IMR-90 (cell line): ENCODE measurements around the gene LPGAT1. TPM values are rescaled to one million over a fixed set of nuclear protein-coding genes. Genes with fewer than 3 reads are reported as not detected.

ENCODE experiments used
- microRNA-seq, 2 experiments: library from miRNA; stranded (forward) in 1 of 2; unstranded in 1 of 2; fragments of 10-50 nt in 1 of 2; fragments of <30 nt in 1 of 2; gene quantifications in 1 of 2; microRNA quantifications in 1 of 2; one replicate each; pipeline versions ENCODE3 to v1.1.0; 2013 to 2020; ENCODE audit not compliant: insufficient read depth in 1 of 2, insufficient read length in 1 of 2, unreplicated experiment in 1 of 2
- polyA plus RNA-seq, 3 experiments: library from polyadenylated mRNA; depleted of rRNA; stranded (reverse); fragments of >200 nt; gene quantifications; 2 replicates each; pipeline ENCODE4 v1.2.3, GENCODE V29; 2012; ENCODE audit warnings: low replicate concordance in 1 of 3
- small RNA-seq, 5 experiments: library from RNA; depleted of rRNA; stranded (forward); fragments of <200 nt; gene quantifications; one replicate each; pipeline ENCODE3, GENCODE V24; 2012
- total RNA-seq: library from RNA; depleted of rRNA; stranded (reverse); fragments of >200 nt; gene quantifications from 2 replicates; pipeline ENCODE4 v1.2.3, GENCODE V29; 2012; rRNA removed

The LPGAT1 gene
- total and polyA plus RNA-seq, 2 of the 4 experiments (the other 2 are of a cell fraction), result 6.7 to 13.6 TPM

Small RNAs within 50 kb of the gene (microRNA-seq; reads per million reads assigned to microRNA genes)
- not detected for gene RF00019 (ENCODE audit: insufficient read depth, insufficient read length)
- not detected for gene RN7SL344P (ENCODE audit: insufficient read depth, insufficient read length)

Small RNAs within 50 kb of the gene (small RNA-seq; reads per million reads assigned to genes)
- 0 reads per million in 5 experiments for gene RF00019
- 0 reads per million in 5 experiments for gene RN7SL344P

Other genes with a start within 250 kb of the LPGAT1 start
- gene NEK2, start 155.1 kb downstream of the LPGAT1 start, total RNA-seq, result 26.0 and 35.0 TPM in 2 replicates
- gene NEK2, start 155.1 kb downstream of the LPGAT1 start, polyA plus RNA-seq (2012; rRNA removed), result 8.8 and 9.9 TPM in 2 replicates
- gene INTS7, start 204.8 kb upstream of the LPGAT1 start, total RNA-seq, result 20.3 and 24.9 TPM in 2 replicates
- gene INTS7, start 204.8 kb upstream of the LPGAT1 start, polyA plus RNA-seq (2012; rRNA removed), result 8.3 and 8.8 TPM in 2 replicates
- 16.7 and 19.9 TPM in 2 replicates for gene DTL, start 205.0 kb upstream of the LPGAT1 start, total RNA-seq
- gene DTL, start 205.0 kb upstream of the LPGAT1 start, polyA plus RNA-seq (2012; rRNA removed), result 10.5 and 11.8 TPM in 2 replicates